Heart right ventricle (tissue), 16 donors: Measurements from ENCODE around the gene KCNJ3. TPM values are rescaled to one million over a fixed set of nuclear protein-coding genes. Genes with fewer than 3 reads are reported as not detected.
A peak's percentile ranks its signal among the peaks of the same experiment; 100 is the strongest.

Source experiments
- ATAC-seq, 8 donors: fragments of 200-7000 bp; cut with Tn5 transposase; one replicate each; pipeline ENCODE4 v1.9.1; 2020; ENCODE audit warnings: mild to moderate bottlenecking in 8 of 8, moderate library complexity in 8 of 8, moderate number of reproducible peaks in 1 of 8
- DNase-seq, 2 donors: peaks; one replicate each; pipeline ENCODE4 v3.0.0-alpha.2; 2020
- H3K27ac ChIP-seq, 10 donors: fragments of 200-600 bp; sonication (generic) in 2 of 10; one replicate each; pipeline versions ENCODE4 v1.5.0 to v1.8.0; 2020 to 2022; ENCODE audit warnings: mild to moderate bottlenecking in 3 of 10
- H3K27me3 ChIP-seq, 7 donors: fragments of 200-600 bp; one replicate each; pipeline ENCODE4 v1.8.0; 2021 to 2022; ENCODE audit warnings: mild to moderate bottlenecking in 2 of 7
- H3K36me3 ChIP-seq, 9 donors: fragments of 200-600 bp; sonication (generic) in 1 of 9; one replicate each; pipeline versions ENCODE4 v1.5.0 to v1.8.0; 2020 to 2022; ENCODE audit warnings: mild to moderate bottlenecking in 2 of 9
- H3K4me1 ChIP-seq, 9 donors: fragments of 200-600 bp; sonication (generic) in 1 of 9; one replicate each; pipeline versions ENCODE4 v1.5.0 to v1.8.0; 2020 to 2022; ENCODE audit warnings: mild to moderate bottlenecking in 4 of 9
- H3K4me3 ChIP-seq, 10 donors: fragments of 200-600 bp; sonication (generic) in 2 of 10; one replicate each; pipeline versions ENCODE4 v1.5.0 to v1.8.0; 2020 to 2022; ENCODE audit warnings: mild to moderate bottlenecking in 7 of 10, moderate library complexity in 2 of 10
- H3K9me3 ChIP-seq, 11 donors: fragments of 200-600 bp in 10 of 11; sonication (generic) in 2 of 11; one replicate each; pipeline versions ENCODE4 v1.5.0 to v1.8.0; 2013 to 2022; ENCODE audit warnings: mild to moderate bottlenecking in 2 of 11, control low read depth in 1 of 11, moderate library complexity in 1 of 11
- CTCF ChIP-seq, 9 donors: fragments of 200-600 bp; sonication (generic) in 2 of 9; IDR thresholded peaks; one replicate each; pipeline versions ENCODE4 v1.5.0 to v1.8.0; 2021 to 2022; ENCODE audit warnings: antibody characterized with exemption in 9 of 9, mild to moderate bottlenecking in 5 of 9, moderate library complexity in 1 of 9
- WGBS, 2 donors: extraction: QIAGEN DNeasy Blood & Tissue Kit; methylation state at CpG; one replicate each; pipeline ENCODE4 v1.1.7; 2013; ENCODE audit warnings: inconsistent platforms in 1 of 2; 5-methylcytosine and 5-hydroxymethylcytosine counted together
- intact Hi-C, 10 donors: fragments of 100-400 bp; cut with DNase I; formaldehyde crosslinking; loops; one replicate each; pipeline versions ENCODE4 v1.11.1 to v1.14.2; 2022
- polyA plus RNA-seq, 2 donors: library from polyadenylated mRNA; stranded (reverse); fragments of 200-250 nt; gene quantifications; one replicate each; pipeline ENCODE4 v1.2.3, GENCODE V29; 2013
- total RNA-seq, 10 donors: library from RNA; stranded (reverse); fragmentation: NEBNext Ultra II Directional in 3 of 10; extraction: Animal tissue kit (Norgen Biotek cat#: 25700) in 3 of 10; gene quantifications; one replicate each; pipeline versions ENCODE4 v1.2.1 to v1.2.4, GENCODE V29; 2021 to 2023
- donor health status: Arrhythmogenic right ventricular cardiomyopathy.
- donor health status: ischemic (EF 13 %, LVEDD 7.1; RV severe dilation, severe dysfunction).
- donor health status: healthy with polysubstance abuse.
- donor health status: DM: no; HTN: yes; CAD: no.
- donor health status: DM: no; HTN: no; CAD: no.
- donor health status: ischemic (EF 25% LVEDD 6.9; RV normal size, moderate dysfunction).
- donor health status: ischemic (EF 25% LVEDD 5.7; RV mildly dilated, moderate dysfunction).
- donor health status: healthy.
- donor health status: DM: yes; HTN: yes; CAD: no.
- donor health status: Ischemic cardiomyopathy.
- donor health status: ischemic (EF 35%, LVEDD 5.7; RV mildly dilated, moderate dysfunction).
- donor health status: nonischemic (EF 11% LVEDD 7.7; RV severe dilation, severe dysfunction).
- donor health status: DM: yes; HTN: yes; CAD: no.
- donor health status: PGD.
- donor health status: ischemic (EF 29% LVEDD 5.4; RV normal size, mild dysfunction).
- donor health status: nonischemic (EF 23%, LVEDD 6.1; RV moderate dilation, normal function).

KCNJ3 gene
- total and polyA plus RNA-seq, 12 donors = 0.01 to 4.7 (median 1.5) TPM

GRCh38 chr2:154698721-154699574, 453 bp downstream of the KCNJ3 start:
- 9 to 11% methylated on average over 60 of the region's 60 CpGs for WGBS, 2 donors
- Histone ChIP-seq H3K9me3 (no peaks in the 10 kb centered on the region), H3K36me3 (no peaks in the 10 kb centered on the region), H3K27me3 (peaks cover 0 to 47% (median 38%) of the 10 kb centered on the region in 7 donors), H3K4me3 (peak overlapping the region in 8 of 10 donors; percentile 14 to 58 (median 48)), H3K27ac (no peak overlapping the region), H3K4me1 (peaks cover 0 to 29% (median 13%) of the 10 kb centered on the region in 9 donors)
- no peak for TF ChIP-seq CTCF (IDR thresholded peaks at IDR 0.05)
- intact Hi-C loops = no loop called here
- no peak for DNase-seq
- ATAC-seq = no peak

GRCh38 chr2:154699575-154699930, 1.1 kb downstream of the KCNJ3 start:
- Histone ChIP-seq H3K4me3 (peak overlapping the region in 4 of 10 donors; percentile 55 to 58 (median 56)), H3K27ac (no peak overlapping the region), H3K36me3 (no peaks in the 10 kb centered on the region), H3K4me1 (peaks cover 0 to 29% (median 13%) of the 10 kb centered on the region in 9 donors), H3K27me3 (peaks cover 0 to 47% (median 38%) of the 10 kb centered on the region in 7 donors), H3K9me3 (no peaks in the 10 kb centered on the region)
- DNase-seq = no peak
- WGBS, 2 donors = 34% methylated on average over 10 of the region's 10 CpGs
- intact Hi-C loops = no loop called here
- TF ChIP-seq CTCF (IDR thresholded peaks at IDR 0.05) = no peak
- ATAC-seq = peak in 1 of 8 donors; percentile 33

GRCh38 chr2:154700136-154700535, 1.6 kb downstream of the KCNJ3 start:
- peaks cover 0 to 29% (median 13%) of the 10 kb centered on the region in 9 donors for H3K4me1 ChIP-seq
- 48 to 53% methylated on average over 4 of the region's 4 CpGs for WGBS, 2 donors
- no peak for TF ChIP-seq CTCF (IDR thresholded peaks at IDR 0.05)
- H3K9me3 ChIP-seq = no peaks in the 10 kb centered on the region
- peaks cover 0 to 47% (median 38%) of the 10 kb centered on the region in 7 donors for H3K27me3 ChIP-seq
- no peak for ATAC-seq
- no peak overlapping the region for H3K4me3 ChIP-seq
- no peaks in the 10 kb centered on the region for H3K36me3 ChIP-seq
- DNase-seq = no peak
- intact Hi-C loops = no loop called here
- no peak overlapping the region for H3K27ac ChIP-seq

- Histone ChIP-seq H3K27me3 (peaks cover 0 to 6% (median 0%) of the 10 kb centered on the region in 7 donors), H3K4me3 (no peak overlapping the region), H3K27ac (no peak overlapping the region), H3K9me3 (no peaks in the 10 kb centered on the region), H3K4me1 (no peaks in the 10 kb centered on the region), H3K36me3 (no peaks in the 10 kb centered on the region)
- intact Hi-C loops = no loop called here
- no peak for TF ChIP-seq CTCF (IDR thresholded peaks at IDR 0.05)
- WGBS, 2 donors = 56 to 70% methylated on average over 4 of the region's 4 CpGs
- DNase-seq = no peak
- no peak for ATAC-seq
Observed at GRCh38 chr2:154704991-154705390, 6.5 kb downstream of the KCNJ3 start.
